GM10266 (cell line): ENCODE results near the gene ABCD4.

Experiments used
- DNase-seq: peaks from one replicate; pipeline ENCODE4 v3.0.0; 2012; ENCODE audit errors: extremely low spot score
- CTCF ChIP-seq: IDR thresholded peaks from 2 replicates; pipeline ENCODE4 v1.5.1; 2012; ENCODE audit warnings: mild to moderate bottlenecking, low read depth; ENCODE audit not compliant: control insufficient read depth, insufficient read depth; ENCODE audit errors: missing control alignments

ABCD4 gene

GRCh38 chr14:74302634-74303569 lies at the start of gene ABCD4:
TSS of gene ABCD4 (minus strand) at chr14:74302934. CDS start at chr14:74302912, 22 bp downstream.
- TF ChIP-seq CTCF, result peak; percentile 64
- peak; percentile 88 for DNase-seq

- TF ChIP-seq CTCF, result no peak
- no peak for DNase-seq
Measured at GRCh38 chr14:74350928-74351323, 48.2 kb upstream of the ABCD4 start.

- DNase-seq, result no peak
- TF ChIP-seq CTCF, result no peak
Measured at GRCh38 chr14:74350211-74350927, 47.6 kb upstream of the ABCD4 start.

- no peak for TF ChIP-seq CTCF
- DNase-seq, result no peak
Measured at GRCh38 chr14:74349757-74350156, 47.0 kb upstream of the ABCD4 start.

GRCh38 chr14:74348735-74349463 lies 46.2 kb upstream of the ABCD4 start:
- no peak for DNase-seq
- TF ChIP-seq CTCF, result no peak

- no peak for DNase-seq
- no peak for TF ChIP-seq CTCF
Measured at GRCh38 chr14:74348241-74348734, 45.6 kb upstream of the ABCD4 start, which contains the start of gene VRTN. TSS of gene VRTN (plus strand) at chr14:74348471. CDS start at chr14:74356784, 8,313 bp downstream.
